Gastroesophageal sphincter (tissue), 4 donors: ENCODE measurements around the gene PLXDC1. TPM values are rescaled to one million over a fixed set of nuclear protein-coding genes. Genes with fewer than 3 reads are reported as not detected.

ENCODE experiments used
- ATAC-seq: fragments of 150-250 bp; one replicate; pipeline ENCODE4 v1.9.1; 2016; ENCODE audit warnings: mild to moderate bottlenecking, moderate library complexity
- H3K27ac ChIP-seq, 4 donors: fragments of 200-600 bp; sonication (generic) in 3 of 4; 1 replicate in 3 of 4; 2 replicates in 1 of 4; pipeline ENCODE4 v1.5.1; 2016 to 2019
- H3K27me3 ChIP-seq: fragments of 200-600 bp; sonication (generic); one replicate; pipeline ENCODE4 v1.5.1; 2019
- H3K36me3 ChIP-seq, 2 donors: fragments of 200-600 bp; sonication (generic); one replicate each; pipeline ENCODE4 v1.5.1; 2019; ENCODE audit warnings: control low read depth in 1 of 2
- H3K4me1 ChIP-seq, 3 donors: fragments of 200-600 bp; sonication (generic); 1 replicate in 2 of 3; 2 replicates in 1 of 3; pipeline ENCODE4 v1.5.1; 2016 to 2019; ENCODE audit warnings: control low read depth in 2 of 3
- H3K4me3 ChIP-seq, 2 donors: fragments of 200-600 bp; sonication (generic); one replicate each; pipeline ENCODE4 v1.5.1; 2019; ENCODE audit warnings: mild to moderate bottlenecking in 1 of 2, moderate library complexity in 1 of 2
- H3K9me3 ChIP-seq, 3 donors: fragments of 200-600 bp; sonication (generic); one replicate each; pipeline ENCODE4 v1.5.1; 2017 to 2019; ENCODE audit warnings: control low read depth in 2 of 3
- EP300 ChIP-seq: sonication (generic); formaldehyde crosslinking; IDR thresholded peaks from one replicate; pipeline ENCODE4 v1.6.1; 2017; ENCODE audit warnings: antibody characterized with exemption, mild to moderate bottlenecking
- POLR2A ChIP-seq, 2 donors: fragments of 450-650 bp; IDR thresholded peaks; one replicate each; pipeline ENCODE4 v1.6.1; 2017; ENCODE audit warnings: antibody characterized with exemption in 2 of 2, mild to moderate bottlenecking in 2 of 2, moderate library complexity in 1 of 2
- POLR2AphosphoS5 ChIP-seq: sonication (generic); formaldehyde crosslinking; IDR thresholded peaks from one replicate; pipeline ENCODE4 v1.6.1; 2017; ENCODE audit warnings: antibody characterized with exemption
- WGBS, 2 donors: methylation state at CpG; one replicate each; pipeline ENCODE4 v1.1.5; 2018; ENCODE audit warnings: low coverage in 1 of 2; 5-methylcytosine and 5-hydroxymethylcytosine counted together
- total RNA-seq, 4 donors: library from RNA; depleted of rRNA; stranded (reverse); fragments of >200 nt; gene quantifications; one replicate each; pipeline ENCODE4 v1.1.0, GENCODE V29; 2016
- TF ChIP-seq, protein P1 (sequence below), 4 experiments: fragments of 200-600 bp in 2 of 4; fragments of 450-650 bp in 2 of 4; sonication (generic) in 1 of 4; IDR thresholded peaks; one replicate each; pipeline ENCODE4 v1.5.1; 2017 to 2019; ENCODE audit warnings: antibody characterized with exemption in 4 of 4, mild to moderate bottlenecking in 2 of 4, moderate library complexity in 2 of 4

The PLXDC1 gene
- total RNA-seq, 4 donors from 2014 or later = 5.5 to 21.6 (median 17.4) TPM

DNA sequence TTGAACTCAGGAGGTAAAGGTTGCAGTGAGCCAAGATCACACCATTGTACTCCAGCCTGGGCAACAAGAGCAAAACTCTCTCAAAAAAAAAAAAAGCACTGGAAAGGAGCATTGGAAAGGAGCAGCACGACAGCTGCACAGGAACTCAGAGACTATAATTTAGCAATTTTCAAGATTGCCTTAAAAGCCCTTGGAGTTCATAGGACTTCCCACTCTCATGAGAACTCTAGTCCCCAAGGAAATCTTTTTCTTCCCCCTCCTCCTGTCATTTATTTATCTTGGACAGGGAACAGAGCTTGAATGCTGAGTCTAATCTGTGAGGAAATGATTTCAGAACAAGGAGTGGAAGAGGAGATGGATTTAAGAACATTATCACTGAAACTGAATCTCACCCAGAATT lies 69.0 kb downstream of the PLXDC1 start:
- Histone ChIP-seq H3K4me3 (no peak overlapping the region), H3K27me3 (no peaks in the 10 kb centered on the region), H3K27ac (peak overlapping the region in 3 of 4 donors; percentile 55 to 69 (median 57)), H3K4me1 (peaks cover 0 to 42% (median 15%) of the 10 kb centered on the region in 3 donors), H3K36me3 (no peaks in the 10 kb centered on the region), H3K9me3 (no peaks in the 10 kb centered on the region)
- peak; percentile 66 for ATAC-seq
- 46% methylated on average over 1 of the region's 1 CpG; no CpG with 5 or more reads in 1 of the 2 donors for WGBS, 2 donors
- TF ChIP-seq EP300 (no peak), POLR2AphosphoS5 (no peak), POLR2A (IDR thresholded peaks at IDR 0.05) (no peak)
- TF ChIP-seq, protein P1, sequence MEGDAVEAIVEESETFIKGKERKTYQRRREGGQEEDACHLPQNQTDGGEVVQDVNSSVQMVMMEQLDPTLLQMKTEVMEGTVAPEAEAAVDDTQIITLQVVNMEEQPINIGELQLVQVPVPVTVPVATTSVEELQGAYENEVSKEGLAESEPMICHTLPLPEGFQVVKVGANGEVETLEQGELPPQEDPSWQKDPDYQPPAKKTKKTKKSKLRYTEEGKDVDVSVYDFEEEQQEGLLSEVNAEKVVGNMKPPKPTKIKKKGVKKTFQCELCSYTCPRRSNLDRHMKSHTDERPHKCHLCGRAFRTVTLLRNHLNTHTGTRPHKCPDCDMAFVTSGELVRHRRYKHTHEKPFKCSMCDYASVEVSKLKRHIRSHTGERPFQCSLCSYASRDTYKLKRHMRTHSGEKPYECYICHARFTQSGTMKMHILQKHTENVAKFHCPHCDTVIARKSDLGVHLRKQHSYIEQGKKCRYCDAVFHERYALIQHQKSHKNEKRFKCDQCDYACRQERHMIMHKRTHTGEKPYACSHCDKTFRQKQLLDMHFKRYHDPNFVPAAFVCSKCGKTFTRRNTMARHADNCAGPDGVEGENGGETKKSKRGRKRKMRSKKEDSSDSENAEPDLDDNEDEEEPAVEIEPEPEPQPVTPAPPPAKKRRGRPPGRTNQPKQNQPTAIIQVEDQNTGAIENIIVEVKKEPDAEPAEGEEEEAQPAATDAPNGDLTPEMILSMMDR (IDR thresholded peaks at IDR 0.05) = no peak

DNA sequence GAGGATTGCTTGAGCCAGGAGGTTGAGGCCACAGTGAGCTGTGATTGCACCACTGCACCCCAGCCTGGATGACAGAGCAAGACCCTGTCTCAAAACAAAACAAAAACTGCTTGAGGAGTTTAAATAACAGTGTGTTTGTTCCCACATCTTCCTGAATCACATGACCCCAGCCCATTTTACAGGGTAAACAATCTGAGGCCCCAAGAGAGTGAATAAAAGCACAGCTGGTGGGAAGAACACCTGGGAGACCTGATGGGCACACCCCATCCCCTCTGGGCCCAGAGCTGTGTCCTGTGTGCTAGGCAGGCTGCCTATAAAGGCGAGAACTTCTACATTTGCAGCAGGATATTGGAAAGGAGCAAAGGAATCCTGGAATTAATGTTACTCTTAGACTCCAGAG lies 69.6 kb downstream of the PLXDC1 start:
- no peak overlapping the region for H3K4me3 ChIP-seq
- peaks cover 0 to 42% (median 15%) of the 10 kb centered on the region in 3 donors for H3K4me1 ChIP-seq
- ATAC-seq = no peak
- peak overlapping the region in 3 of 4 donors; percentile 5 to 55 (median 54) for H3K27ac ChIP-seq
- H3K27me3 ChIP-seq = no peaks in the 10 kb centered on the region
- H3K36me3 ChIP-seq = no peaks in the 10 kb centered on the region
- no peak for TF ChIP-seq POLR2A (IDR thresholded peaks at IDR 0.05)
- no peaks in the 10 kb centered on the region for H3K9me3 ChIP-seq
- WGBS, 2 donors = 88% methylated on average over 1 of the region's 1 CpG; no CpG with 5 or more reads in 1 of the 2 donors

DNA sequence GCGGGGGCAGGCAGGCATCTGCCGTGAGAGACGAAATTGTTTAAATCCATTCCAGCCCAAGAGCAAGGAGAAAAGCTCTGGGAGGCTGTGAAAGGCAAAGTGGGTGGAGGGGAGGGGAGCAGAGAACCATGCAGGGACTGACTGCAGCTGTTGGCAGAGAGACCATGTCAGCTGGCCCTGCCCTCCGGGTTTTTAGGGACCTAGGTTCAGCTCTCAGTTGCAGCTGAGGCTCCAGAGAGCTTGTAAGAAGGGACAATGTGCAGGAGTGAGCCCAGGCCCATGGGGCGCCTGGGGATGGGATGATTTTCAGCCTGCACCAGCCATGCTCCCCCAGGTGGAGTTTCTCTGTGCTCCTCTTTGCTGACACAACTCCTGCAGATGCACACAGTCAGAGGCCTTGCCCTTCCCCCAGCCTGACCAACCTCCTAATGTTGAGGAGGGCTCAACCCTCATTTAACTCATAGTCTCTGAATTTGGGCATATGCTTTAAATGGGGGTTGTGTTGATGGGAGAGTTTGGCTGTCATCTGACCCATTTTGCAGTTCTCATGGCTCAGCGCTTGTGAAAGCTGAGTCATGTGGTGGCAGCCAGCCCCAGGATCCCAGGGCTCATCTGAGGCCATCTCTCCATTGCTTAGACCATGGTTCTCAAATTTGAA lies 70.9 kb downstream of the PLXDC1 start:
- TF ChIP-seq, protein P1 (IDR thresholded peaks at IDR 0.05) = no peak
- TF ChIP-seq EP300 (no peak), POLR2AphosphoS5 (no peak), POLR2A (IDR thresholded peaks at IDR 0.05) (no peak)
- Histone ChIP-seq H3K27me3 (no peaks in the 10 kb centered on the region), H3K9me3 (no peaks in the 10 kb centered on the region), H3K4me1 (peaks cover 0 to 42% (median 15%) of the 10 kb centered on the region in 3 donors), H3K4me3 (no peak overlapping the region), H3K27ac (peak overlapping the region in 2 of 4 donors; percentile 31 to 44), H3K36me3 (no peaks in the 10 kb centered on the region)
- 38% methylated on average over 4 of the region's 6 CpGs; no CpG with 5 or more reads in 1 of the 2 donors for WGBS, 2 donors
- ATAC-seq = peak; percentile 34

DNA sequence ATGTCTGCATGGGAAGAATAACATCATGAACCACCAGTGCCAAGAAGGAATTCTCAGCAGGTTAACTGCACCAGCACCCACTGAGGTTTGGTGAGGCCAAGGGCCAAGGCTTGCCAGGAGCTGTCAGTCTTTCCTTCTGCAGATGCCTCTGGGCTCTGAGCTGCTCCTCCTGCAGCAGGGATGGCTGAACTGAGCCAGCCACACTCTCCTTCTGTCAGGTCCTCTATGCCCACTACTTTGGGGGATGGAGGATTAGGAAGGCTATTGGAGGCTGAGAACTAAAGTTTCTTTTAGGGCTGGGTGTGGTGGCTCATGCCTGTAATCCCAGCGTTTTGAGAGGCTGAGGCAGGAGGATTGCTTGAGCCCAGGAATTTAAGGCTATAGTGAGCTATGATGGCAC lies 71.6 kb downstream of the PLXDC1 start:
- H3K27ac ChIP-seq = peak overlapping the region in 2 of 4 donors; percentile 31 to 44
- H3K9me3 ChIP-seq = no peaks in the 10 kb centered on the region
- H3K27me3 ChIP-seq = no peaks in the 10 kb centered on the region
- H3K36me3 ChIP-seq = no peaks in the 10 kb centered on the region
- ATAC-seq = no peak
- peaks cover 0 to 42% (median 15%) of the 10 kb centered on the region in 3 donors for H3K4me1 ChIP-seq
- TF ChIP-seq POLR2A (IDR thresholded peaks at IDR 0.05) (no peak), EP300 (no peak), POLR2AphosphoS5 (no peak)
- TF ChIP-seq, protein P1 (IDR thresholded peaks at IDR 0.05) = no peak
- no peak overlapping the region for H3K4me3 ChIP-seq
- 20% methylated on average over 1 of the region's 1 CpG; no CpG with 5 or more reads in 1 of the 2 donors for WGBS, 2 donors

DNA sequence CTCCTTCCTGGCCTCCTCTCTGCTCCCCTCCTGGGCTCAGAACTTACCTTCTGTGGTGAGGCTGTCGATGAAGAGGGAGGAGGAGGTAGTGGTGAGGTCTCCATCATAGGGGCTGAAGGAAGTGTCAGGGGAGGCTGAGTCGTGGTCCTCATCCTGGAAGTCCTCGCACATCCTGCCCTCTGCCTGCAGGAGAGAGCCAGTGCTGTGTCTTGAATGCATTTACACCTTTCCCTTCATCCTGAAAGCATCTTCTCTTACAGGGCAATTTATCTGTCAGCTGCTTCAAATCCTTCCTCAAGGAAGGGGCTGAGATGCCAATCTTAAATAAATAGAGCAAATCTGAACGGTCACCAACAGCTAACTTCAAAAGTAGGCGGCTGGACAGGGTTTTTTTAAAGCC lies 73.6 kb downstream of the PLXDC1 start:
- TF ChIP-seq POLR2AphosphoS5 = no peak
- TF ChIP-seq EP300 = no peak
- TF ChIP-seq POLR2A (IDR thresholded peaks at IDR 0.05) = no peak
- TF ChIP-seq, protein P1 (IDR thresholded peaks at IDR 0.05) = no peak
- Histone ChIP-seq H3K4me3 (no peak overlapping the region), H3K27ac (no peak overlapping the region), H3K4me1 (peaks cover 0 to 28% (median 12%) of the 10 kb centered on the region in 3 donors), H3K27me3 (no peaks in the 10 kb centered on the region), H3K9me3 (no peaks in the 10 kb centered on the region), H3K36me3 (no peaks in the 10 kb centered on the region)
- ATAC-seq = no peak
- WGBS, 2 donors = 56 to 63% methylated on average over 3 of the region's 5 CpGs
